Cardiac muscle cell (in vitro differentiated cells and primary cell): ENCODE results near the gene GCM1. TPM values are rescaled to one million over a fixed set of nuclear protein-coding genes. Genes with fewer than 3 reads are reported as not detected.

Source experiments
- DNase-seq, 2 donors: peaks; one replicate each; pipeline versions ENCODE4 v3.0.0 to v3.0.0-alpha.2; 2010 to 2017; ENCODE audit warnings: low read depth in 1 of 2, low spot score in 1 of 2
- H3K27ac ChIP-seq: fragments of 200-600 bp; sonication (generic); 2 replicates; pipeline ENCODE4 v1.5.1; 2016
- H3K27me3 ChIP-seq: fragments of 200-600 bp; sonication (generic); 2 replicates; pipeline ENCODE4 v1.6.0; 2016; ENCODE audit warnings: control low read depth
- H3K36me3 ChIP-seq: fragments of 200-600 bp; sonication (generic); 2 replicates; pipeline ENCODE4 v1.5.1; 2016; ENCODE audit warnings: control low read depth
- H3K4me1 ChIP-seq: fragments of 200-600 bp; sonication (generic); 2 replicates; pipeline ENCODE4 v1.8.1; 2017; ENCODE audit warnings: low read depth, mild to moderate bottlenecking, mixed run types
- H3K4me3 ChIP-seq: fragments of 200-600 bp; sonication (generic); 2 replicates; pipeline ENCODE4 v1.5.1; 2016; ENCODE audit warnings: mild to moderate bottlenecking
- H3K9me3 ChIP-seq: fragments of 200-600 bp; sonication (generic); 2 replicates; pipeline ENCODE4 v1.5.1; 2017; ENCODE audit warnings: low read depth, mild to moderate bottlenecking, control low read depth
- CTCF ChIP-seq: IDR thresholded peaks from 2 replicates; pipeline ENCODE4 v1.5.1; 2012; ENCODE audit warnings: low read depth, mild to moderate bottlenecking, low read length
- polyA plus RNA-seq: library from polyadenylated mRNA; unstranded; fragments of >200 nt; fragmentation: Nextera tagmentation; extraction: Ambion mirVana; gene quantifications from 2 replicates; pipeline ENCODE4 v1.2.1, GENCODE V29; 2016
- total RNA-seq: library from RNA; depleted of rRNA; stranded (reverse); fragments of >200 nt; gene quantifications from 2 replicates; pipeline ENCODE4 v1.2.3, GENCODE V29; 2016

Gene GCM1
- total and polyA plus RNA-seq, 2 experiments from 2014 or later: not detected

GRCh38 chr6:53144802-53145201, 3.8 kb downstream of the GCM1 start:
- Histone ChIP-seq H3K9me3 (no peaks in the 10 kb centered on the region), H3K27ac (no peak overlapping the region), H3K4me3 (no peak overlapping the region), H3K36me3 (no peaks in the 10 kb centered on the region), H3K27me3 (no peaks in the 10 kb centered on the region), H3K4me1 (no peaks in the 10 kb centered on the region)
- no peak for TF ChIP-seq CTCF
- no peak for DNase-seq

- TF ChIP-seq CTCF: no peak
- no peak for DNase-seq
- H3K4me1 ChIP-seq: no peaks in the 10 kb centered on the region
- no peak overlapping the region for H3K4me3 ChIP-seq
- H3K27ac ChIP-seq: no peak overlapping the region
- H3K27me3 ChIP-seq: no peaks in the 10 kb centered on the region
- no peaks in the 10 kb centered on the region for H3K36me3 ChIP-seq
- H3K9me3 ChIP-seq: no peaks in the 10 kb centered on the region
Observed at GRCh38 chr6:53143710-53144109, 4.9 kb downstream of the GCM1 start.

GRCh38 chr6:53142810-53143209, 5.8 kb downstream of the GCM1 start:
- no peak for TF ChIP-seq CTCF
- Histone ChIP-seq H3K4me1 (no peaks in the 10 kb centered on the region), H3K9me3 (no peaks in the 10 kb centered on the region), H3K36me3 (no peaks in the 10 kb centered on the region), H3K4me3 (no peak overlapping the region), H3K27me3 (no peaks in the 10 kb centered on the region), H3K27ac (no peak overlapping the region)
- DNase-seq: no peak

- DNase-seq: no peak
- Histone ChIP-seq H3K27me3 (no peaks in the 10 kb centered on the region), H3K36me3 (no peaks in the 10 kb centered on the region), H3K9me3 (no peaks in the 10 kb centered on the region), H3K4me3 (no peak overlapping the region), H3K27ac (no peak overlapping the region), H3K4me1 (peaks cover 4% of the 10 kb centered on the region)
- TF ChIP-seq CTCF: no peak
Observed at GRCh38 chr6:53139841-53140413, 8.7 kb downstream of the GCM1 start.

- Histone ChIP-seq H3K36me3 (no peaks in the 10 kb centered on the region), H3K4me1 (peaks cover 7% of the 10 kb centered on the region), H3K27me3 (no peaks in the 10 kb centered on the region), H3K27ac (no peak overlapping the region), H3K9me3 (no peaks in the 10 kb centered on the region), H3K4me3 (no peak overlapping the region)
- DNase-seq: no peak
- no peak for TF ChIP-seq CTCF
Observed at GRCh38 chr6:53136000-53136609, 12.5 kb downstream of the GCM1 start.
